CD14-positive monocyte (primary cell): Measurements from ENCODE around the gene XYLT1. TPM values are rescaled to one million over a fixed set of nuclear protein-coding genes. Genes with fewer than 3 reads are reported as not detected.

Experiments
- DNase-seq, 3 donors: peaks; one replicate each; pipeline ENCODE4 v3.0.0-alpha.2; 2011 to 2022
- H2AFZ ChIP-seq: 2 replicates; pipeline ENCODE4 v1.6.0; 2012; ENCODE audit warnings: mild to moderate bottlenecking, low read depth, low read length, inconsistent platforms; ENCODE audit not compliant: insufficient read depth, poor library complexity, severe bottlenecking
- H3K27ac ChIP-seq, 2 donors: 1 replicate in 1 of 2; 2 replicates in 1 of 2; pipeline ENCODE4 v1.5.1; 2012 to 2013; ENCODE audit warnings: low read length in 2 of 2, control low read depth in 1 of 2, inconsistent platforms in 1 of 2, low read depth in 1 of 2, mild to moderate bottlenecking in 1 of 2
- H3K27me3 ChIP-seq, 2 donors: one replicate each; pipeline versions ENCODE4 v1.6.0 to v1.6.1; 2011 to 2013; ENCODE audit warnings: low read length in 2 of 2; ENCODE audit not compliant: control insufficient read depth in 2 of 2, insufficient read depth in 2 of 2
- H3K36me3 ChIP-seq, 2 donors: replicated peaks in 1 of 2; 1 replicate in 1 of 2; 2 replicates in 1 of 2; pipeline versions ENCODE4 v1.5.1 to v1.6.1; 2012 to 2013; ENCODE audit warnings: low read length in 2 of 2, control low read depth in 1 of 2, inconsistent platforms in 1 of 2, mild to moderate bottlenecking in 1 of 2; ENCODE audit not compliant: insufficient read depth in 2 of 2, control insufficient read depth in 1 of 2
- H3K4me1 ChIP-seq, 2 donors: 1 replicate in 1 of 2; 2 replicates in 1 of 2; pipeline versions ENCODE4 v1.5.1 to v1.6.1; 2012 to 2013; ENCODE audit warnings: low read length in 2 of 2, control low read depth in 1 of 2, inconsistent platforms in 1 of 2, mild to moderate bottlenecking in 1 of 2, moderate library complexity in 1 of 2; ENCODE audit not compliant: insufficient read depth in 2 of 2, control insufficient read depth in 1 of 2
- H3K4me2 ChIP-seq: replicated peaks from 2 replicates; pipeline ENCODE3; 2012; ENCODE audit warnings: low read length, moderate library complexity, mild to moderate bottlenecking; ENCODE audit not compliant: poor library complexity, severe bottlenecking; ENCODE audit errors: extremely low read depth
- H3K4me3 ChIP-seq, 3 experiments: fragments of 200-600 bp in 1 of 3; sonication (generic) in 1 of 3; replicated peaks in 1 of 3; 1 replicate in 2 of 3; 2 replicates in 1 of 3; pipeline ENCODE4 v1.5.1; 2011 to 2013; ENCODE audit warnings: low read length in 3 of 3, mild to moderate bottlenecking in 3 of 3, control low read depth in 2 of 3, low read depth in 2 of 3, inconsistent platforms in 1 of 3, moderate library complexity in 1 of 3
- H3K79me2 ChIP-seq: 2 replicates; pipeline ENCODE4 v1.6.0; 2012; ENCODE audit warnings: mild to moderate bottlenecking, control low read depth, inconsistent platforms, low read length, moderate library complexity; ENCODE audit not compliant: insufficient read depth
- H3K9ac ChIP-seq: 2 replicates; pipeline ENCODE4 v1.6.0; 2017; ENCODE audit warnings: low read length, mild to moderate bottlenecking; ENCODE audit not compliant: insufficient read depth, poor library complexity, severe bottlenecking
- H3K9me3 ChIP-seq, 2 donors: replicated peaks in 1 of 2; 1 replicate in 1 of 2; 2 replicates in 1 of 2; pipeline versions ENCODE4 v1.5.1 to v1.6.1; 2012 to 2013; ENCODE audit warnings: low read length in 2 of 2, control low read depth in 1 of 2; ENCODE audit not compliant: control insufficient read depth in 1 of 2, insufficient read depth in 1 of 2
- H4K20me1 ChIP-seq: 2 replicates; pipeline ENCODE4 v1.6.0; 2012; ENCODE audit warnings: mild to moderate bottlenecking, low read length, control low read depth, moderate library complexity; ENCODE audit not compliant: insufficient read depth
- H3K27ac Mint-ChIP-seq, 7 donors: one replicate each; pipeline ENCODE4 v1.8.0; 2020; ENCODE audit warnings: mild to moderate bottlenecking in 7 of 7, mixed read lengths in 7 of 7, moderate library complexity in 6 of 7, inconsistent platforms in 2 of 7
- H3K27me3 Mint-ChIP-seq, 3 donors: one replicate each; pipeline ENCODE4 v1.8.0; 2021 to 2022; ENCODE audit warnings: low read depth in 3 of 3, mild to moderate bottlenecking in 3 of 3, mixed read lengths in 3 of 3, moderate library complexity in 3 of 3, inconsistent platforms in 1 of 3
- H3K36me3 Mint-ChIP-seq, 2 donors: one replicate each; pipeline ENCODE4 v1.8.0; 2020; ENCODE audit warnings: mixed read lengths in 2 of 2, inconsistent platforms in 1 of 2, mild to moderate bottlenecking in 1 of 2
- H3K4me1 Mint-ChIP-seq: one replicate; pipeline ENCODE4 v1.8.0; 2020; ENCODE audit warnings: mild to moderate bottlenecking, mixed read lengths
- H3K4me3 Mint-ChIP-seq, 2 donors: one replicate each; pipeline ENCODE4 v1.8.0; 2020; ENCODE audit warnings: mild to moderate bottlenecking in 2 of 2, mixed read lengths in 2 of 2, moderate library complexity in 1 of 2
- H3K9me3 Mint-ChIP-seq, 7 donors: one replicate each; pipeline ENCODE4 v1.8.0; 2020 to 2022; ENCODE audit warnings: mixed read lengths in 7 of 7, mild to moderate bottlenecking in 6 of 7, moderate library complexity in 6 of 7, inconsistent platforms in 2 of 7
- CTCF ChIP-seq: fragments of 200-600 bp; IDR thresholded peaks from one replicate; pipeline ENCODE4 v1.8.0; 2022; ENCODE audit warnings: antibody characterized with exemption, mild to moderate bottlenecking
- WGBS: methylation state at CpG from one replicate; pipeline ENCODE4 v1.1.5; 2013; ENCODE audit warnings: missing lambda C conversion rate; ENCODE audit not compliant: insufficient coverage; 5-methylcytosine and 5-hydroxymethylcytosine counted together
- intact Hi-C, 2 donors: fragments of 100-400 bp; cut with micrococcal nuclease; formaldehyde crosslinking; loops; one replicate each; pipeline versions ENCODE4 v1.15.0 to v1.15.1; 2023
- polyA plus RNA-seq, 3 donors: library from polyadenylated mRNA; depleted of rRNA in 1 of 3; unstranded in 2 of 3; stranded (reverse) in 1 of 3; fragments of 300-500 nt in 2 of 3; fragments of >200 nt in 1 of 3; fragmentation: Illumina TruSeq in 2 of 3; gene quantifications; 1 replicate in 2 of 3; 2 replicates in 1 of 3; pipeline ENCODE4 v1.2.3, GENCODE V29; 2012 to 2021

Gene XYLT1
- polyA plus RNA-seq, 3 donors: 0.51 to 9.4 (median 1.6) TPM

DNA sequence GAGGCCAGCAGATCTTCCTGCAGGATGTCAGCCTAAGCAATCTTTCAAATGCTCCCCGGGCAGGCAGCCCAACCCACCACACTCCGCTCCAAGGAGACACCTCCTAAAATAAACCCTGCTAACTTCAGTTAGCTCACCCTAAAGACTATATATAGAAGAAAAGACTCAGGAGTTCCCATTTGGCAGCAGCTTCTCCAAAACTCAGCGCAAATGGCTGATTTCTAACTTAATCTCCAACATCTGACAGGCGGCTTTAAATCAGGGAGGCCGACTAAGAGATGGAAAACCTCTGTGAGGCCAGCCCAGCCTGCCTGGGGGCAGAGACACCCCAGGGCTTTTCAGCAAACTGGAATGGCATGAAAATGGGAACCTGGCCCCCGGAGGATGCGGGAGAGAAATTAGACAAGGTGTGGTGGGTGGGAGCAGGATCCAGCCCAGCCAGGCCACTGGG is 91.6 kb downstream of the XYLT1 start:
- Histone ChIP-seq H3K4me3 (no peak overlapping the region), H2AFZ (no peak overlapping the region), H3K9me3 (no peaks in the 10 kb centered on the region), H3K79me2 (peaks cover 52% of the 10 kb centered on the region), H3K36me3 (no peaks in the 10 kb centered on the region), H3K9ac (peak overlapping the region; percentile 68), H3K4me1 (peaks cover 89 to 93% of the 10 kb centered on the region in 2 donors), H3K27ac (peak overlapping the region; percentile 90 to 96), H3K27me3 (no peaks in the 10 kb centered on the region), H4K20me1 (no peaks in the 10 kb centered on the region), H3K4me2 (peak overlapping the region; percentile 17)
- Mint-ChIP-seq H3K27me3 (peaks cover 0 to 2% (median 0%) of the 10 kb centered on the region in 3 donors), H3K9me3 (no peaks in the 10 kb centered on the region), H3K4me3 (peak overlapping the region; percentile 43 to 51), H3K4me1 (peaks cover 88% of the 10 kb centered on the region), H3K27ac (peak overlapping the region; percentile 93 to 99 (median 97)), H3K36me3 (peaks cover 5 to 15% of the 10 kb centered on the region in 2 donors)
- intact Hi-C loops: loop anchor here (5.0 to 10.0 kb wide), 3 partner anchors 37 to 96 kb away; partner anchors contain the start of gene XYLT1 (in 1 of the 2)
- DNase-seq: peak in 2 of 3 donors; percentile 25 to 29
- 4% methylated on average over 4 of the region's 7 CpGs for WGBS
- no peak for TF ChIP-seq CTCF

- no peaks in the 10 kb centered on the region for H3K36me3 ChIP-seq
- H2AFZ ChIP-seq: no peak overlapping the region
- no peak for TF ChIP-seq CTCF
- peaks cover 74 to 77% of the 10 kb centered on the region in 2 donors for H3K4me1 ChIP-seq
- peaks cover 0 to 2% (median 0%) of the 10 kb centered on the region in 3 donors for H3K27me3 Mint-ChIP-seq
- peak; percentile 88 to 95 (median 94) for DNase-seq
- peak overlapping the region in 2 of 3 experiments; percentile 9 to 12 for H3K4me3 ChIP-seq
- H3K4me1 Mint-ChIP-seq: peaks cover 78% of the 10 kb centered on the region
- H3K9me3 Mint-ChIP-seq: no peaks in the 10 kb centered on the region
- no peaks in the 10 kb centered on the region for H3K27me3 ChIP-seq
- H4K20me1 ChIP-seq: no peaks in the 10 kb centered on the region
- 100% methylated on average over 2 of the region's 11 CpGs for WGBS
- H3K9me3 ChIP-seq: no peaks in the 10 kb centered on the region
- peak overlapping the region; percentile 68 for H3K9ac ChIP-seq
- H3K36me3 Mint-ChIP-seq: peaks cover 9 to 14% of the 10 kb centered on the region in 2 donors
- intact Hi-C loops: loop anchor here (1.0 to 10.0 kb wide), 4 partner anchors 17 to 97 kb away; partner anchors contain the start of gene XYLT1 (in 1 of the 2)
- H3K4me3 Mint-ChIP-seq: peak overlapping the region; percentile 43 to 65
- H3K27ac ChIP-seq: peak overlapping the region; percentile 90 to 96
- peak overlapping the region; percentile 34 for H3K4me2 ChIP-seq
- peaks cover 59% of the 10 kb centered on the region for H3K79me2 ChIP-seq
- peak overlapping the region; percentile 93 to 99 (median 97) for H3K27ac Mint-ChIP-seq
Measured at GRCh38 chr16:17377360-17378324, 93.1 kb downstream of the XYLT1 start.
